WTC11 (cell line): ENCODE results near the gene MED27. TPM values are rescaled to one million over a fixed set of nuclear protein-coding genes. Genes with fewer than 3 reads are reported as not detected.

ENCODE experiments used
- ATAC-seq: fragments of 200-7000 bp; cut with Tn5 transposase; 2 replicates; pipeline ENCODE4 v1.10.0; 2021; ENCODE audit warnings: mild to moderate bottlenecking, moderate library complexity
- CTCF ChIA-PET: fragments of 300-600 bp; sonication (Branson Sonifier 250); formaldehyde crosslinking; loops from one replicate; lab custom pipeline; 2021; ENCODE audit warnings: antibody characterized with exemption; lab: Charles Lee
- POLR2A ChIA-PET: fragments of 350-600 bp; sonication (Branson Sonifier 250); formaldehyde crosslinking; loops from one replicate; lab custom pipeline; 2021; ENCODE audit warnings: antibody characterized with exemption; lab: Charles Lee
- DNase-seq: peaks from one replicate; pipeline ENCODE4 v3.0.0; 2021; ENCODE audit warnings: low spot score
- H3K27ac Mint-ChIP-seq: 2 replicates; pipeline ENCODE4 v1.8.0; 2021; ENCODE audit warnings: mixed read lengths
- H3K27me3 Mint-ChIP-seq: 2 replicates; pipeline ENCODE4 v1.8.0; 2021; ENCODE audit warnings: low read depth, mild to moderate bottlenecking, moderate library complexity, mixed read lengths
- H3K36me3 Mint-ChIP-seq: 2 replicates; pipeline ENCODE4 v1.8.0; 2021; ENCODE audit warnings: mixed read lengths
- H3K4me1 Mint-ChIP-seq: 2 replicates; pipeline ENCODE4 v1.8.0; 2022; ENCODE audit warnings: mixed read lengths
- H3K4me3 Mint-ChIP-seq: 2 replicates; pipeline ENCODE4 v1.8.0; 2021; ENCODE audit warnings: mild to moderate bottlenecking, moderate library complexity, mixed read lengths
- H3K9me3 Mint-ChIP-seq: 2 replicates; pipeline ENCODE4 v1.8.0; 2021; ENCODE audit warnings: mixed read lengths
- CREB1 ChIP-seq: sonication (generic); formaldehyde crosslinking; IDR thresholded peaks from 2 replicates; pipeline ENCODE4 v1.8.0; 2023; ENCODE audit warnings: mild to moderate bottlenecking, missing genetic modification reagents
- ETV6 ChIP-seq: sonication (generic); formaldehyde crosslinking; IDR thresholded peaks from 2 replicates; pipeline ENCODE4 v1.8.1; 2022; ENCODE audit warnings: mild to moderate bottlenecking, missing genetic modification reagents
- FOXP1 ChIP-seq: sonication (generic); formaldehyde crosslinking; IDR thresholded peaks from 2 replicates; pipeline ENCODE4 v1.8.0; 2022; ENCODE audit warnings: missing genetic modification reagents, mild to moderate bottlenecking, moderate library complexity, borderline replicate concordance
- IRF2 ChIP-seq: sonication (generic); formaldehyde crosslinking; IDR thresholded peaks from 2 replicates; pipeline ENCODE4 v1.8.0; 2022; ENCODE audit warnings: low read depth, missing genetic modification reagents, borderline replicate concordance
- JUN ChIP-seq: sonication (generic); formaldehyde crosslinking; IDR thresholded peaks from 2 replicates; pipeline ENCODE4 v1.8.0; 2023; ENCODE audit warnings: mild to moderate bottlenecking, missing genetic modification reagents
- KAT7 ChIP-seq: sonication (generic); formaldehyde crosslinking; IDR thresholded peaks from 2 replicates; pipeline ENCODE4 v1.8.1; 2023; ENCODE audit warnings: missing genetic modification reagents, mild to moderate bottlenecking, borderline replicate concordance
- NFATC4 ChIP-seq: fragments of 250-450 bp; sonication (Bioruptor Pico); IDR thresholded peaks from 2 replicates; pipeline ENCODE4 v1.9.0; 2021; ENCODE audit warnings: mild to moderate bottlenecking
- RORB ChIP-seq: fragments of 250-450 bp; sonication (Bioruptor Pico); IDR thresholded peaks from 2 replicates; pipeline ENCODE4 v1.9.0; 2021; ENCODE audit warnings: mild to moderate bottlenecking
- SMAD3 ChIP-seq: sonication (generic); formaldehyde crosslinking; IDR thresholded peaks from 2 replicates; pipeline ENCODE4 v1.8.0; 2022; ENCODE audit warnings: missing genetic modification reagents, mild to moderate bottlenecking, borderline replicate concordance
- TEAD4 ChIP-seq: sonication (generic); formaldehyde crosslinking; IDR thresholded peaks from 2 replicates; pipeline ENCODE4 v1.8.0; 2022; ENCODE audit warnings: mild to moderate bottlenecking, missing genetic modification reagents
- USF1 ChIP-seq: sonication (generic); formaldehyde crosslinking; IDR thresholded peaks from 2 replicates; pipeline ENCODE4 v1.8.0; 2022; ENCODE audit warnings: mild to moderate bottlenecking, missing genetic modification reagents
- ZBTB21 ChIP-seq: sonication (generic); formaldehyde crosslinking; IDR thresholded peaks from 2 replicates; pipeline ENCODE4 v1.8.1; 2023; ENCODE audit warnings: mild to moderate bottlenecking, missing genetic modification reagents, borderline replicate concordance
- ZNF317 ChIP-seq: sonication (generic); formaldehyde crosslinking; IDR thresholded peaks from 2 replicates; pipeline ENCODE4 v1.8.1; 2023; ENCODE audit warnings: low read depth, mild to moderate bottlenecking, moderate library complexity, missing genetic modification reagents, borderline replicate concordance
- total RNA-seq: library from RNA; stranded (reverse); gene quantifications from 3 replicates; pipeline ENCODE4 v1.2.3, GENCODE V29; 2021
- TF ChIP-seq, protein P1 (sequence below): sonication (generic); formaldehyde crosslinking; IDR thresholded peaks from 2 replicates; pipeline ENCODE4 v1.8.0; 2023; ENCODE audit warnings: missing genetic modification reagents, mild to moderate bottlenecking, borderline replicate concordance
- TF ChIP-seq, protein P2 (sequence below): sonication (generic); formaldehyde crosslinking; IDR thresholded peaks from 2 replicates; pipeline ENCODE4 v1.8.1; 2022; ENCODE audit warnings: missing genetic modification reagents, borderline replicate concordance
- TF ChIP-seq, protein P3 (sequence below): sonication (generic); formaldehyde crosslinking; IDR thresholded peaks from 2 replicates; pipeline ENCODE4 v1.8.1; 2022; ENCODE audit warnings: mild to moderate bottlenecking, missing genetic modification reagents, moderate library complexity, borderline replicate concordance
- TF ChIP-seq, protein P4 (sequence below): sonication (generic); formaldehyde crosslinking; IDR thresholded peaks from 2 replicates; pipeline ENCODE4 v1.8.1; 2023; ENCODE audit warnings: mild to moderate bottlenecking, missing genetic modification reagents, borderline replicate concordance
- TF ChIP-seq, protein P5 (sequence below): sonication (generic); formaldehyde crosslinking; IDR thresholded peaks from 2 replicates; pipeline ENCODE4 v1.8.0; 2022; ENCODE audit warnings: mild to moderate bottlenecking, missing genetic modification reagents
- TF ChIP-seq, protein P6 (sequence below): sonication (generic); formaldehyde crosslinking; conservative IDR thresholded peaks from 2 replicates; pipeline ENCODE4 v1.8.1; 2022; ENCODE audit warnings: mild to moderate bottlenecking, missing genetic modification reagents
- TF ChIP-seq, protein P7 (sequence below): sonication (generic); formaldehyde crosslinking; IDR thresholded peaks from 2 replicates; pipeline ENCODE4 v1.8.0; 2023; ENCODE audit warnings: missing genetic modification reagents

The MED27 gene
- total RNA-seq, 1 experiment from 2014 or later = 27.9 TPM

DNA sequence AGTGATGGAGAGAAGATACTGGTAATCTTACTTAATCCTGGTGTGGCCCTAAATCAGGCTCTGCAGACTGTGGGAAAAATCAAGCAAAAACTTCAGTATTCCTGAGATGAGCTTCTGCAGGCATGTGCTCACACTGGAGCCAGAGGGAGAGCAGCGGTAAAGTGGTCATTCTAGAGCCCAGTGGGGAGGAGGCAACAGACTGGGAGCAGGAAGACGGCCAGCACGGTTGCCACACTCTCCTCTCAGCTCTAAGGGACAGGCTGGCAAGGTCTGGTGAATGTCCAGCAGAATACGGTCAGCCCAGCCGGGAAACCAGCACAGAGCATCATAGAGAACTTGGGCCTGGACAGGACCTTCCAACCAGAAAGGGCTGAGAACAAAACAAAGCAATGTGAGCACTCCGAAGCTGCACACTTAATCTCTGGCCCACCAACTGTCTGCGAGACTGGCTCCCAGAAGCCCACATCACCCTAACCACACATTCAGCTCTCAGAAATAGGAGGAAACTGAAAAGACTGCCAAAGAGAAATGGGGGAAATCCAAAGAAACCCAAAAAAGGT is 30.3 kb downstream of the MED27 start:
- H3K36me3 Mint-ChIP-seq = no peaks in the 10 kb centered on the region
- ATAC-seq (no peak), DNase-seq (no peak)
- ChIA-PET CTCF (interaction anchor here (0.8 to 2.0 kb wide), 2 partner anchors 203 to 210 kb away, joined by 3 to 4 read pairs; no protein-coding TSS in a partner anchor), POLR2A (no interaction called here)
- no peak overlapping the region for H3K27ac Mint-ChIP-seq
- H3K4me3 Mint-ChIP-seq = no peak overlapping the region
- TF ChIP-seq USF1 (no peak), KAT7 (CRISPR knock-in tag) (no peak), ZNF317 (CRISPR knock-in tag) (no peak), FOXP1 (CRISPR knock-in tag) (no peak), ZBTB21 (CRISPR knock-in tag) (no peak), IRF2 (CRISPR knock-in tag) (no peak)
- TF ChIP-seq, protein P1, sequence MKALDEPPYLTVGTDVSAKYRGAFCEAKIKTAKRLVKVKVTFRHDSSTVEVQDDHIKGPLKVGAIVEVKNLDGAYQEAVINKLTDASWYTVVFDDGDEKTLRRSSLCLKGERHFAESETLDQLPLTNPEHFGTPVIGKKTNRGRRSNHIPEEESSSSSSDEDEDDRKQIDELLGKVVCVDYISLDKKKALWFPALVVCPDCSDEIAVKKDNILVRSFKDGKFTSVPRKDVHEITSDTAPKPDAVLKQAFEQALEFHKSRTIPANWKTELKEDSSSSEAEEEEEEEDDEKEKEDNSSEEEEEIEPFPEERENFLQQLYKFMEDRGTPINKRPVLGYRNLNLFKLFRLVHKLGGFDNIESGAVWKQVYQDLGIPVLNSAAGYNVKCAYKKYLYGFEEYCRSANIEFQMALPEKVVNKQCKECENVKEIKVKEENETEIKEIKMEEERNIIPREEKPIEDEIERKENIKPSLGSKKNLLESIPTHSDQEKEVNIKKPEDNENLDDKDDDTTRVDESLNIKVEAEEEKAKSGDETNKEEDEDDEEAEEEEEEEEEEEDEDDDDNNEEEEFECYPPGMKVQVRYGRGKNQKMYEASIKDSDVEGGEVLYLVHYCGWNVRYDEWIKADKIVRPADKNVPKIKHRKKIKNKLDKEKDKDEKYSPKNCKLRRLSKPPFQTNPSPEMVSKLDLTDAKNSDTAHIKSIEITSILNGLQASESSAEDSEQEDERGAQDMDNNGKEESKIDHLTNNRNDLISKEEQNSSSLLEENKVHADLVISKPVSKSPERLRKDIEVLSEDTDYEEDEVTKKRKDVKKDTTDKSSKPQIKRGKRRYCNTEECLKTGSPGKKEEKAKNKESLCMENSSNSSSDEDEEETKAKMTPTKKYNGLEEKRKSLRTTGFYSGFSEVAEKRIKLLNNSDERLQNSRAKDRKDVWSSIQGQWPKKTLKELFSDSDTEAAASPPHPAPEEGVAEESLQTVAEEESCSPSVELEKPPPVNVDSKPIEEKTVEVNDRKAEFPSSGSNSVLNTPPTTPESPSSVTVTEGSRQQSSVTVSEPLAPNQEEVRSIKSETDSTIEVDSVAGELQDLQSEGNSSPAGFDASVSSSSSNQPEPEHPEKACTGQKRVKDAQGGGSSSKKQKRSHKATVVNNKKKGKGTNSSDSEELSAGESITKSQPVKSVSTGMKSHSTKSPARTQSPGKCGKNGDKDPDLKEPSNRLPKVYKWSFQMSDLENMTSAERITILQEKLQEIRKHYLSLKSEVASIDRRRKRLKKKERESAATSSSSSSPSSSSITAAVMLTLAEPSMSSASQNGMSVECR = no peak
- TF ChIP-seq, protein P2, sequence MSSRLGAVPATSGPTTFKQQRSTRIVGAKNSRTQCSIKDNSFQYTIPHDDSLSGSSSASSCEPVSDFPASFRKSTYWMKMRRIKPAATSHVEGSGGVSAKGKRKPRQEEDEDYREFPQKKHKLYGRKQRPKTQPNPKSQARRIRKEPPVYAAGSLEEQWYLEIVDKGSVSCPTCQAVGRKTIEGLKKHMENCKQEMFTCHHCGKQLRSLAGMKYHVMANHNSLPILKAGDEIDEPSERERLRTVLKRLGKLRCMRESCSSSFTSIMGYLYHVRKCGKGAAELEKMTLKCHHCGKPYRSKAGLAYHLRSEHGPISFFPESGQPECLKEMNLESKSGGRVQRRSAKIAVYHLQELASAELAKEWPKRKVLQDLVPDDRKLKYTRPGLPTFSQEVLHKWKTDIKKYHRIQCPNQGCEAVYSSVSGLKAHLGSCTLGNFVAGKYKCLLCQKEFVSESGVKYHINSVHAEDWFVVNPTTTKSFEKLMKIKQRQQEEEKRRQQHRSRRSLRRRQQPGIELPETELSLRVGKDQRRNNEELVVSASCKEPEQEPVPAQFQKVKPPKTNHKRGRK (CRISPR knock-in tag) = no peak
- TF ChIP-seq, protein P3, sequence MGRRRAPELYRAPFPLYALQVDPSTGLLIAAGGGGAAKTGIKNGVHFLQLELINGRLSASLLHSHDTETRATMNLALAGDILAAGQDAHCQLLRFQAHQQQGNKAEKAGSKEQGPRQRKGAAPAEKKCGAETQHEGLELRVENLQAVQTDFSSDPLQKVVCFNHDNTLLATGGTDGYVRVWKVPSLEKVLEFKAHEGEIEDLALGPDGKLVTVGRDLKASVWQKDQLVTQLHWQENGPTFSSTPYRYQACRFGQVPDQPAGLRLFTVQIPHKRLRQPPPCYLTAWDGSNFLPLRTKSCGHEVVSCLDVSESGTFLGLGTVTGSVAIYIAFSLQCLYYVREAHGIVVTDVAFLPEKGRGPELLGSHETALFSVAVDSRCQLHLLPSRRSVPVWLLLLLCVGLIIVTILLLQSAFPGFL (CRISPR knock-in tag) = no peak
- TF ChIP-seq, protein P4, sequence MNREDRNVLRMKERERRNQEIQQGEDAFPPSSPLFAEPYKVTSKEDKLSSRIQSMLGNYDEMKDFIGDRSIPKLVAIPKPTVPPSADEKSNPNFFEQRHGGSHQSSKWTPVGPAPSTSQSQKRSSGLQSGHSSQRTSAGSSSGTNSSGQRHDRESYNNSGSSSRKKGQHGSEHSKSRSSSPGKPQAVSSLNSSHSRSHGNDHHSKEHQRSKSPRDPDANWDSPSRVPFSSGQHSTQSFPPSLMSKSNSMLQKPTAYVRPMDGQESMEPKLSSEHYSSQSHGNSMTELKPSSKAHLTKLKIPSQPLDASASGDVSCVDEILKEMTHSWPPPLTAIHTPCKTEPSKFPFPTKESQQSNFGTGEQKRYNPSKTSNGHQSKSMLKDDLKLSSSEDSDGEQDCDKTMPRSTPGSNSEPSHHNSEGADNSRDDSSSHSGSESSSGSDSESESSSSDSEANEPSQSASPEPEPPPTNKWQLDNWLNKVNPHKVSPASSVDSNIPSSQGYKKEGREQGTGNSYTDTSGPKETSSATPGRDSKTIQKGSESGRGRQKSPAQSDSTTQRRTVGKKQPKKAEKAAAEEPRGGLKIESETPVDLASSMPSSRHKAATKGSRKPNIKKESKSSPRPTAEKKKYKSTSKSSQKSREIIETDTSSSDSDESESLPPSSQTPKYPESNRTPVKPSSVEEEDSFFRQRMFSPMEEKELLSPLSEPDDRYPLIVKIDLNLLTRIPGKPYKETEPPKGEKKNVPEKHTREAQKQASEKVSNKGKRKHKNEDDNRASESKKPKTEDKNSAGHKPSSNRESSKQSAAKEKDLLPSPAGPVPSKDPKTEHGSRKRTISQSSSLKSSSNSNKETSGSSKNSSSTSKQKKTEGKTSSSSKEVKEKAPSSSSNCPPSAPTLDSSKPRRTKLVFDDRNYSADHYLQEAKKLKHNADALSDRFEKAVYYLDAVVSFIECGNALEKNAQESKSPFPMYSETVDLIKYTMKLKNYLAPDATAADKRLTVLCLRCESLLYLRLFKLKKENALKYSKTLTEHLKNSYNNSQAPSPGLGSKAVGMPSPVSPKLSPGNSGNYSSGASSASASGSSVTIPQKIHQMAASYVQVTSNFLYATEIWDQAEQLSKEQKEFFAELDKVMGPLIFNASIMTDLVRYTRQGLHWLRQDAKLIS (CRISPR knock-in tag) = no peak
- peaks cover 13% of the 10 kb centered on the region for H3K4me1 Mint-ChIP-seq
- H3K27me3 Mint-ChIP-seq = no peaks in the 10 kb centered on the region
- no peaks in the 10 kb centered on the region for H3K9me3 Mint-ChIP-seq

DNA sequence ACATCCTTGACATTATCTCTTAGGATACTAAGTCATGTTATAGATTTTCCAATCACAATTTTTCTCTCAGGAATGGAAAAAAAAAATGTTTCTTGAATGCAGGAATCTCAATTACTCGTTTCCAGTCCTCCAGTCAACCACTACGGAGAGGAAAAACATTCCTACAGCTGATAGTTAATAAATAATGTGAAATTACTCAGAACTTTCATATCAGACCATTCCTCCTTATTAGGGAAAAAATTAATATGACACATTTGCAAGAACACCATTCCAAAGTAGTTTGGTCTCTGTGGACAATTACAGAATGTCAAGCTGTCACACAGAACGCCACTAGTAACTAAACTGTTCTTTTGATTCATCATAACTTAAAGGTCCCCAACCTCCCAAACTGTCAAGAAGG is 31.5 kb downstream of the MED27 start:
- no peak for DNase-seq
- ChIA-PET CTCF (no interaction called here), POLR2A (no interaction called here)
- Mint-ChIP-seq H3K4me3 (no peak overlapping the region), H3K4me1 (peaks cover 4% of the 10 kb centered on the region), H3K36me3 (no peaks in the 10 kb centered on the region), H3K27me3 (no peaks in the 10 kb centered on the region), H3K9me3 (no peaks in the 10 kb centered on the region), H3K27ac (no peak overlapping the region)
- no peak for ATAC-seq
- TF ChIP-seq, protein P5, sequence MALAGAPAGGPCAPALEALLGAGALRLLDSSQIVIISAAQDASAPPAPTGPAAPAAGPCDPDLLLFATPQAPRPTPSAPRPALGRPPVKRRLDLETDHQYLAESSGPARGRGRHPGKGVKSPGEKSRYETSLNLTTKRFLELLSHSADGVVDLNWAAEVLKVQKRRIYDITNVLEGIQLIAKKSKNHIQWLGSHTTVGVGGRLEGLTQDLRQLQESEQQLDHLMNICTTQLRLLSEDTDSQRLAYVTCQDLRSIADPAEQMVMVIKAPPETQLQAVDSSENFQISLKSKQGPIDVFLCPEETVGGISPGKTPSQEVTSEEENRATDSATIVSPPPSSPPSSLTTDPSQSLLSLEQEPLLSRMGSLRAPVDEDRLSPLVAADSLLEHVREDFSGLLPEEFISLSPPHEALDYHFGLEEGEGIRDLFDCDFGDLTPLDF = no peak
- no peak for TF ChIP-seq SMAD3 (CRISPR knock-in tag)
- no peak for TF ChIP-seq ETV6
- TF ChIP-seq JUN (CRISPR knock-in tag) = no peak
- TF ChIP-seq IRF2 (CRISPR knock-in tag) = no peak
- no peak for TF ChIP-seq CREB1 (CRISPR knock-in tag)
- TF ChIP-seq, protein P6, sequence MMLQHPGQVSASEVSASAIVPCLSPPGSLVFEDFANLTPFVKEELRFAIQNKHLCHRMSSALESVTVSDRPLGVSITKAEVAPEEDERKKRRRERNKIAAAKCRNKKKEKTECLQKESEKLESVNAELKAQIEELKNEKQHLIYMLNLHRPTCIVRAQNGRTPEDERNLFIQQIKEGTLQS (CRISPR knock-in tag) = no peak
- TF ChIP-seq NFATC4 (CRISPR knock-in tag) = no peak
- TF ChIP-seq FOXP1 (CRISPR knock-in tag) = no peak
- TF ChIP-seq TEAD4 (CRISPR knock-in tag) = no peak
- TF ChIP-seq, protein P7, sequence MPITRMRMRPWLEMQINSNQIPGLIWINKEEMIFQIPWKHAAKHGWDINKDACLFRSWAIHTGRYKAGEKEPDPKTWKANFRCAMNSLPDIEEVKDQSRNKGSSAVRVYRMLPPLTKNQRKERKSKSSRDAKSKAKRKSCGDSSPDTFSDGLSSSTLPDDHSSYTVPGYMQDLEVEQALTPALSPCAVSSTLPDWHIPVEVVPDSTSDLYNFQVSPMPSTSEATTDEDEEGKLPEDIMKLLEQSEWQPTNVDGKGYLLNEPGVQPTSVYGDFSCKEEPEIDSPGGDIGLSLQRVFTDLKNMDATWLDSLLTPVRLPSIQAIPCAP = no peak
- no peak for TF ChIP-seq ZBTB21 (CRISPR knock-in tag)
- TF ChIP-seq RORB (CRISPR knock-in tag) = no peak
